MV-4-11 (cell line): ENCODE data around the gene SLC22A3.
"Not testable (repeated sequence)": the region's sequence is repeated elsewhere in the genome, so short reads cannot be mapped to it uniquely, and the experiment has no call there.

Experiments
- DNase-seq: peaks from one replicate; lab custom pipeline; 2025; lab: John Stamatoyannopoulos, UW

Gene SLC22A3

GRCh38 chr6:160373601-160374000 is 25.4 kb downstream of the SLC22A3 start:
- not testable (repeated sequence) for DNase-seq

DNA sequence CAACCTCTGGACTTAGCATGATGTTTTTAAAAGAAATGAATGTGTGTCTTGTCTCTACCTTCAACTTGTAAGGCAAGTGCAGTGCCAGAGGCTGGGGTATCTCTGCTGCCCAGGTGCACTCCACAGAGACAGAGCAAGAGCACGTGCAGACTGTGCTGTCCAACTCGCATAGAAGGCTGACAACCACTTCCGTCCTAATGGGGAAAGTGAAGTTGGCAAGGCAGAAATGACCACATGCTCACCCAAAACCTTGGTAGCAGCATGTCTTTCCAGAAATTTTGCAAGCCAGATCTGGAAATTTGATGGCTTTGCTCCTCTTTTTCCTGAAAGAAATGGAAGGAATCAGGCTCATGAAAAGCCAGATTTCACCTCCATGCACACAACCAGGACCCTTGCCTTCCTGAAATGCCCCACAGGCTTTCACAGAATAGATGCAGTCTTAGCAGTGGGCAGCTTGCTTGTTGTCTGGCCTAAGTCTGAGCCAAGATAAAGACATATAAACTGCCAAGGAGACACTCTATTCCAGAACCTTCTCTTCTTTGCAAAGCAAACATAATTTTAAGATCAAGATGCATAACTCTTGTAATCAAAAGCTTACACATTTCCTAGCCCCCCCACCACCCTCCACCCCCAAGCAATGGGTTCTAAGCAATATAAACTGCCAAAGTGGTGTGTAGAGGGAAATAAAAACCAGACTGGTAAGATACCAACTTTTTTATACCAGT is 26.8 kb downstream of the SLC22A3 start:
- DNase-seq, result no peak

- no peak for DNase-seq
These were observed 27.4 kb downstream of the SLC22A3 start for GRCh38 chr6:160375561-160375949.

GRCh38 chr6:160376445-160376844 is 28.3 kb downstream of the SLC22A3 start:
- DNase-seq, result no peak

DNA sequence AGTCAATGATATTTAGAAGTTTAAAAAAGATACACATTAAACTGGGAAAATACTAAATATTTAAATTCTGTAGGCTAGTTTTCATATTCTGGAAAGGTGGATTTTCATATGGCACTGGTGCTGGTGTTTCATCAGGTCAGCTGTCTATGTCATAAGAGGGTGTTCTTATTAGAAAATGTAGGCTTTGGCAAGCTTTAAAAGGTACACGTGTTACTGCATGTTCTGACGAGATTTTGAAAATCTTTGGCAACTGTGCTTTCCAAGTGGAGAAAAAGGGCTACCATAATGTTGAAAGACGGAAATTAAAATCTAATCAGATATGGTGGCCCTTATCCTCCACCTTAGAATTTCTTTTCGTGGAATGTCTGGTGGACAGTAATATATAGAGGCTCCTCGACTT is 30.0 kb downstream of the SLC22A3 start:
- no peak for DNase-seq

GRCh38 chr6:160378882-160379281 is 30.7 kb downstream of the SLC22A3 start:
- DNase-seq, result no peak

GRCh38 chr6:160379466-160379865 is 31.3 kb downstream of the SLC22A3 start:
- DNase-seq, result no peak

DNA sequence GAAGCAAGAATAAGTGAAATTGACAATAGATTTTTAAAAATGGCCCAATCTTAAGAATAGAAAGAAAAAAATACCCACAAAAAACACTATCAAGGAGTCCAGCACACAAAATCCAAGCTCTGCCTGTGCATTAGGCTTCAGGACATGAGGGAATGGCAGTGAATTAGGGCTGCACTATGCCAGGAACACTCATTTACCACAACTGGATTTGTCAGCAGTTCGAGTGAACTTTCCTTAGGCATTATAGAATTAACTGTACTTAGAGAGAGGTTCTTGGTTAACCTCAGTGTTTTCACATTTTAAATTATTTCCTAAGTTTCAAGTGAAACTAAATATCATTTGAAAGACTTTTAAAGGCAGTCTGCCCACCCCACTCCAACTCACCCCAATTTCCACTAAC is 34.8 kb downstream of the SLC22A3 start:
- no peak for DNase-seq

DNA sequence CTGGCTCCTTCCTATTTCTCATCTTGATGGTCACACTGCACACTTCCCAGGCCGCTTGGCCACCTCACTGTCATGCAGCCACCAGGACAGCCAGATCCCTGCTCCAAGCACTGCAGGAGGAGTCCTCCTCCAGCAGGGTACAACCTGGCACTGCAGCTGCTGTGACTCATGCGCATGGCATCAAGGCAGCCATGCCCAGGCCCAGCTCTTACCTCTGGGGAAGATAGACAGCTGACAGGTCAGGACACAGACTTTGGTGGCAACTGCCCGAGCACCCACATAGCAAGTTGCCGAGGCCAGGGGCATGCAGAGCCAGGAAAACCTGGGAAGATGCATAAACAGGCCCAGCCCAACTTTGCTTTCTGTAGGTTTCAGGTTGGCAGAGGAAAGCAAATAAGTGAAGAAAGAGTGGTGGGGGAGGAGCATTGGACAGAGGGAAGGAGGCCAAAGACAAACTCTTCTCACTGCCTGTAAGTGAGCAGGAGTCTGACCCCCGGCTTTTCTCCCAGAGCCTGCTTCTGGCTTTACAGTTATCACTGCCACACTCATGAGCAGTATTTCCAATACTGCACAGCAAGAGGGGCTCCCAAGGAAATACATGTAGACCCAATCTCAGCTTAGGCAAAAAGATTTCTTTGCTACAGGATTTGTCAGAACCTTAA is 38.8 kb downstream of the SLC22A3 start:
- DNase-seq, result no peak

DNA sequence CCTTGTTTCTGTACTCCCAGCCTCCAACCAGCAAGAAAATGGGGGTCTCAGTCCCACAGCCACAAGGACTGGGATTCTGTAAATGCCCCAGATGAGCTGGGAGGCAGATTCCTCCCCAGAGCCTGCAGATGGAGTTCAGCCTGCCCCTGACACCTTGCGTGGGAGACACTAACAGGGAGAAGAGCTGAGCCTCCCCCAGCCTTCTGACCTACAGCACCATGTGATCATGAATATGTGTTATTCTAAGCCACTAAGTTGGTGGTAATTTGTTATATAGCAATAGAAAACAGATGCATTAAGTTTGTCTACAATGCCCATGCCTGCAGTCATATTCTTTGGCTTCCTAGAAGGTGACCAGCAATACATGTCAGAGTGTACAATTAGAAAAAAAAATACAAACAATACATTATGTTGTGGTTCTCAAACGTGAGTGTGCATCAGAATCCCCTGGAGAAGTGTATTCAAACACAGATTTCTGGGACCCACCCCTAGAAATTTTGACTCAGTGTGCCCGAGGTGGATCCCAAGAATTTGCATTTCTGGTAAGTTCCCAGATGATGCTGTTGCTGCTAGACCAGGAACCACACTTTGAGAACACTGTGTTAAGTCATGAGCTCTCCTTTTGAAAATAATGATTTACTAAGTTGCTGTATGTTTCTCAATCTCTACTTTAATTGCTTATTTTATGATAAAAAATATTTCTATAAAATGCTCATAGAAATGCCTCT is 39.9 kb downstream of the SLC22A3 start:
- DNase-seq, result no peak

GRCh38 chr6:160388922-160389321 is 40.7 kb downstream of the SLC22A3 start:
- DNase-seq, result no peak

GRCh38 chr6:160391419-160392116 is 43.4 kb downstream of the SLC22A3 start:
- no peak for DNase-seq

DNA sequence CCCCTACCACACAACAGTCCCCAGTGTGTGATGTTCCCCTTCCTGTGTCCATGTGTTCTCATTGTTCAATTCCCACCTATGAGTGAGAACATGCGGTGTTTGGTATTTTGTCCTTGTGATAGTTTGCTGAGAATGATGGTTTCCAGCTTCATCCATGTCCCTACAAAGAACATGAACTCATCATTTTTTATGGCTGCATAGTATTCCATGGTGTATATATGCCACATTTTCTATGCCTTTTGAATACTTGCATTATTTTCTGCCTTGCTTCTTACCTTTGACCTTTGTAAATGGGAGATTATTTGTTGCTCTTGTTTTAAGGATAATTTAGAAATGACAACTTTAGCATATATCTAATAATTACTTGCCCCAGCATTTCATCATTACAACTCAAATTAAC is 45.3 kb downstream of the SLC22A3 start:
- DNase-seq, result not testable (repeated sequence)

DNA sequence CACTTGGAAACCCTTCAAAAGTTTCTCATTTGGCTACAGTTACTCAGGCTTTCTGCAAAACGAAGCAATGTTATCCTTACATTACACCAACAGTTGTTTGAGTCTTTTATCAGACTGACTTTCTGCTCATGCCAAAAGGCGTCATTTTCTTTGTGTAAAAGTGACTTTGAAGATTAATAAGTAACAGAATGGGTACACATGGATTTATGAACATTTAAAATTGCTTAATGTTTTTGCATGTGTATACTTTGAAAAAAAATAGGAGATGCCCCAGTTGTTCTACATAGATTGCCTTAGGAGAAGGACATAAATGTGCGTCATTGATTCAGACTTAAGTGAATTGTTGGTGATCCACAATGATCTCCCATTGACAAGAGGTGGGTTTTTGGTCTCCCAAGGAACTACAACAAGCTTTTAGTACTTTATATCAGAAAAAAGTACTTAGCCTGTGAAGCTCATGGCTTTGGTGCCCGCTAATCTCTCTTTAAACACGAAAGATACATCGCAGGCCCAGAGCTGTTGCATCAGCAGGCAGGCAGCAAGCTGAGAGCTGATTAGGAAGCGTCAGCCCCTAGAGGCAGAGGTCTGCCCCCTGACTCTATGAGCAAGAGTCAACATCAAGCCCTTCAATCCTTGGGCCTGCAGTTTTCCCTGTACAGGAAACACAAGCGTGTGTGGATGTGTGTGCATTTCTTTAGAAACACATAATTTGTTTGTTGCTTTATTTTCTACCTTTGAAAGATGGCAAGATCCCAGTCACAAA is 45.9 kb downstream of the SLC22A3 start:
- no peak for DNase-seq

- DNase-seq, result no peak
These were observed 46.5 kb downstream of the SLC22A3 start for GRCh38 chr6:160394654-160395035.

GRCh38 chr6:160395187-160395586 is 47.0 kb downstream of the SLC22A3 start:
- DNase-seq, result no peak

DNA sequence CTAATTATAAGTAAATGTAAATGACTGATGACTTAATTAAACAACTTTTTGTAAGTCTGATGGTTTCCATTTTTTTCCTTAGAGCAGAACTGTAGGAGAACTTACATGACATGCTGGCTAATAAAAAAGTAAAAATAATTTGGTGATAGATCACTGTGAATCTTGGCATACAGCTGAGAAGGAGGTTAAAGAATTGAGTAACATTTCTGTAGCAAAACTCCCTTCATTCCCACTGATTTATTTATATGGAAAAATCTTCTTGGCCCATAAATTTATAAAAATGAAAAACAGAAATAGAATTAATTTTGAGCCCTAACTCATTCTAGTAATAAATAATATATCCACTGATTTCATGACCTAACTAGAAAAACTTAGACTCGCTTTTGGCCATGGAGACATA is 48.1 kb downstream of the SLC22A3 start:
- DNase-seq, result no peak

DNA sequence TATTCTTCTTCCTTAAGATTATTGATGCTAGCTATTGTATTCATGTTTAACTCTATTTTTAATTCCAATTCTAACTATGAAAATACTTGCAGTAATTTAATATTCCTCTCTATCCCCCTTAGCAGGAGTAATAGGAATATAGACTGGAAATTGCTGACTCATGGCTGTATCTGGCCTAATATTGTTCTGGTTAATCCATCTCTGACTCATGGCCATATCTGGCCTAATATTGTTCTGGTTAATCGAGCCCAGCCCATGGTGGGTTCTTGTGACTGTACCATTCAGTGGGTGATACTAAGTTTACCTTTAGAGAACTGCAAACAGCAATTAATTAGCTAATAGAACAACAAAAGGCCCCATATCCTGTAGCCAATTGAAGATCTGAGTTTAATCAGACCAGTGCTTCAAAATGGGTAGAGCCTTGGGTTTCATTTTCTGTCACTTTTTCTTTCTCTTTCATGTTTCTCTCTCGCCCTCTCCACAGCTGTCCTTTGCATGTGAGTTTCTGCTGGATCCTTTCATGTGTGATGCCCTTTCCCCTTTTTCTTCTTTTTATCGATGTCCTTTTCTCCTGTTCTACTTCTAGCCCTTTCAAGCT is 50.6 kb downstream of the SLC22A3 start:
- no peak for DNase-seq

GRCh38 chr6:160400446-160400845 is 52.3 kb downstream of the SLC22A3 start:
- peak; percentile 30 for DNase-seq

- DNase-seq, result no peak
These were observed 60.4 kb downstream of the SLC22A3 start for GRCh38 chr6:160408528-160408927.

GRCh38 chr6:160412993-160413392 is 64.8 kb downstream of the SLC22A3 start:
- no peak for DNase-seq
